ENCODE results near the gene SCNN1A.

SCNN1A gene

DNA sequence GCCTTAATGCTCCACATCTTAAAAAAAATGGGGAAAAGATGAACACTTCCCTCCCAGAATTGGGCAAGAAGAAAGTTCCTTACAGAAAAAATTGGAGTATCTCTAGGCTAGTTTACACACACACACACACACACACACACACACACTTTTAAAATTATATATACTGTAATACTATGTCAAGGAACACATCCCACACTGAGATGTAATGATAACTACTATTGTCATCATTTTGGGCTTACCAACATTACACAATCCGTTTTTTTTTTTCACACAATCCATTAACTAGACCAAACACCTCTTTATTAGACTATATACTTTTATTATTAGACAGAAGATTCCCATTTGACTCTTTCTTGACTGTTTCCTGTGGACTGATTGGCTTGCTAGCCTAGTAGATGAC is 11.1 kb upstream of the SCNN1A start:
- POLR2A ChIA-PET (ENCODE audit: low non-redundant PET): no interaction called here
- TF ChIP-seq CTCF (conservative IDR thresholded peaks at IDR 0.05; ENCODE audit: low read depth): no peak
- CTCF ChIA-PET: no interaction called here
- peak overlapping the region; percentile 88 for H3K27ac ChIP-seq
- no peak for DNase-seq (ENCODE audit: low spot score)

DNA sequence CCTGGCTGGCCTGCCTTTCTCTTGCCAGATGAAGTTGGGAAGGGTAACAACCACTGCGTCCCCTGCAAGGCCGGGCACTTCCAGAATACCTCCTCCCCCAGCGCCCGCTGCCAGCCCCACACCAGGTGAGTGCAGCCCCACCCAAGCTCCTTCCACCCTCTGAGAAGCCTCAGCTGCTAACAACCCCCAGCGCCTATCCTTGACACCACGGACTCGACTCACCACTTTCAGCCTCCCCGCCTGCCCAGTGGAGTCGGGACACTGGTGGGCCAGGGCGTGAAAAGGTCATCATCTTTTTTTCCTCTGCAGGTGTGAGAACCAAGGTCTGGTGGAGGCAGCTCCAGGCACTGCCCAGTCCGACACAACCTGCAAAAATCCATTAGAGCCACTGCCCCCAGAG is 10.7 kb upstream of the SCNN1A start:
- peak overlapping the region; percentile 88 for H3K27ac ChIP-seq
- DNase-seq (ENCODE audit: low spot score): no peak
- no peak for TF ChIP-seq CTCF (conservative IDR thresholded peaks at IDR 0.05; ENCODE audit: low read depth)
- ChIA-PET POLR2A (ENCODE audit: low non-redundant PET) (interaction anchor here (0.6 kb wide), 1 partner anchor 670 kb away, joined by 3 read pairs; no protein-coding TSS in a partner anchor), CTCF (interaction anchor here (0.7 kb wide), 1 partner anchor 67 kb away, joined by 3 read pairs; no protein-coding TSS in a partner anchor)

- CTCF ChIA-PET: interaction anchor here (0.6 kb wide), 1 partner anchor 14 kb away, joined by 3 read pairs; no protein-coding TSS in a partner anchor
- DNase-seq (ENCODE audit: low spot score): no peak
- no peak for TF ChIP-seq CTCF (conservative IDR thresholded peaks at IDR 0.05; ENCODE audit: low read depth)
- POLR2A ChIA-PET (ENCODE audit: low non-redundant PET): interaction anchor here (0.7 to 0.8 kb wide), 2 partner anchors 10 to 149 kb away, joined by 3 to 4 read pairs; partner anchors contain the start of gene GAPDH
- H3K27ac ChIP-seq: peak overlapping the region; percentile 88
These were observed 9.4 kb upstream of the SCNN1A start for GRCh38 chr12:6384499-6385436.

DNA sequence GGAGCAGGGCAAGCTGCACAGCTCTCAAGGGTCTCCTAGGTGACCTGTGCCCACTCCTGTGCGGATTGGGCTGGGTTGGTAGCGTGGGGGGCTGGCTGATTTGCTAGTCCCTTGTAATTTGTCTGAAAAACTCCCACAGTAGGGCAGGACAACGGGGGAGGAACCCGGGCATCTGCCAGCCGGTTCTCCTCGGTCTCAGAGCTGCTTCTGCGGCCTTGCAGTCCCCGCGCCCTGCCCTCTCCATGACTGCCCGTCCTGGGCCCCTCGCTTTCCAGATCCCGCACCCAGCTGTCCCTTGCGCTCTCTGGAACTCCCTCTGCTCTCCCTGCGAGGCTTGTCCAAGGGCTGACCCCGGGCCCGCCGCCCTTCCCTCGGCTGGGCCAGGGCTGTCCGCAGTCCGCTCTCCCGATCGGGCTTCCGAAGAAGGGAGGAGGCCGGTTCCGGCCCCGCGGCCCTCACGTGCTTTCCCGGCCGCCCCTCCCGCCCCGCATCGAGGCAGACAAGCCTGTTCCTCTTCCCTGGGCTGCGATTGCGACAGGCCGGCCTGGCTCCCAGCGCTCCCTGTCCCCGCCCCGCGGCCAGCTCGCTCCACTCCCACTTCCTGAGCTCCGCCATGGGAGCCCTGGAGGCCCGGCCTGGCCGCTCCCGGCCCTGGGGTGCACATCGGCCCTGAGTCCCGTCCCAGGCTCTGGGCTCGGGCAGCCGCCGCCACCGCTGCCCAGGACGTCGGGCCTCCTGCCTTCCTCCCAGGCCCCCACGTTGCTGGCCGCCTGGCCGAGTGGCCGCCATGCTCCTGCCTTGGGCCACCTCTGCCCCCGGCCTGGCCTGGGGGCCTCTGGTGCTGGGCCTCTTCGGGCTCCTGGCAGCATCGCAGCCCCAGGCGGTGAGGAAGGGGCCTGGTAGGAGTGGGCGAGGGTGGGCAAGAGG is 8.5 kb upstream of the SCNN1A start, which contains the start of gene LTBR:
TSS of gene LTBR (plus strand) at position 591 of the 927 bp plus-strand sequence. CDS start at position 788, 197 bp downstream.
- ChIA-PET POLR2A (ENCODE audit: low non-redundant PET) (interaction anchor here (1.9 kb wide), 1 partner anchor 10 kb away, joined by 8 read pairs; no protein-coding TSS in a partner anchor), CTCF (no interaction called here)
- no peak for TF ChIP-seq CTCF (conservative IDR thresholded peaks at IDR 0.05; ENCODE audit: low read depth)
- peak within 1 kb of the TSS; percentile 88 for H3K27ac ChIP-seq
- DNase-seq (ENCODE audit: low spot score): peak; percentile 88

- TF ChIP-seq CTCF (conservative IDR thresholded peaks at IDR 0.05; ENCODE audit: low read depth): no peak
- POLR2A ChIA-PET (ENCODE audit: low non-redundant PET): interaction anchor here (1.9 kb wide), 1 partner anchor 9 kb away, joined by 8 read pairs; no protein-coding TSS in a partner anchor
- CTCF ChIA-PET: interaction anchor here (0.6 kb wide), 1 partner anchor 10 kb away, joined by 3 read pairs; no protein-coding TSS in a partner anchor
- H3K27ac ChIP-seq: peak overlapping the region; percentile 88
- no peak for DNase-seq (ENCODE audit: low spot score)
These were observed 7.6 kb upstream of the SCNN1A start for GRCh38 chr12:6382982-6383381.

DNA sequence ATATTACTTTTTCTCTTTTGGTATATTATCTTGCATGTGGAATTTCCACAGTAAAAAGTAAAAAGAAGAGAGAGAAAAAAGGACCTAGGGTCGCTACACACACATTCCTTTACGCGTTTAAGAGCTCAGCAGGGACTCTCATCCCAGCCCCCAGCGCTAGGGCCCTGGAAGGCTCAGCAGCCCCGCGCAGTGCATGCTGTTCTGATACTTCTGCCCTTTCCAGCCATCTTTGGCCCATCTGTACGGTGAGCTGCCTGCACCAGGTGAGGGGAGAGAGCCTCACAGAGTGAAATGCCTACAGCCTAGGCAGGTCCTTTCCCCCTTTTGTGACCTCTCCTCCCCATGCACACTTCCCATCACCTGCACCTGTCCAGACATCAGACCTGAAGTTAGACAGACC is 7.0 kb upstream of the SCNN1A start:
- TF ChIP-seq CTCF (conservative IDR thresholded peaks at IDR 0.05; ENCODE audit: low read depth): no peak
- ChIA-PET CTCF (no interaction called here), POLR2A (ENCODE audit: low non-redundant PET) (interaction anchor here (1.9 kb wide), 1 partner anchor 8 kb away, joined by 8 read pairs; no protein-coding TSS in a partner anchor)
- DNase-seq (ENCODE audit: low spot score): no peak
- H3K27ac ChIP-seq: peak overlapping the region; percentile 88
